Activated CD8-positive, alpha-beta T cell treated with anti-CD3 and anti-CD28 coated beads for 36 hours (primary cell): ENCODE data around the gene TTLL5. TPM values are rescaled to one million over a fixed set of nuclear protein-coding genes. Genes with fewer than 3 reads are reported as not detected.
"Not testable (repeated sequence)": the region's sequence is repeated elsewhere in the genome, so short reads cannot be mapped to it uniquely, and the experiment has no call there.

ENCODE experiments used
- ATAC-seq: fragments of 200-7000 bp; cut with Tn5 transposase; one replicate; pipeline ENCODE4 v1.10.0; 2021; ENCODE audit warnings: mild to moderate bottlenecking, moderate library complexity
- CTCF ChIA-PET: fragments of 350-600 bp; sonication (Branson Sonifier 250); formaldehyde crosslinking; loops from one replicate; lab custom pipeline; 2021; ENCODE audit warnings: antibody characterized with exemption; lab: Charles Lee
- POLR2A ChIA-PET: fragments of 350-600 bp; sonication (Branson Sonifier 250); formaldehyde crosslinking; loops from one replicate; lab custom pipeline; 2021; ENCODE audit warnings: antibody characterized with exemption; lab: Charles Lee
- DNase-seq: peaks from one replicate; pipeline ENCODE4 v3.0.0-alpha.2; 2020
- H3K27ac Mint-ChIP-seq: one replicate; pipeline ENCODE4 v1.8.0; 2021; ENCODE audit warnings: mild to moderate bottlenecking, mixed read lengths
- H3K27me3 Mint-ChIP-seq: one replicate; pipeline ENCODE4 v1.8.0; 2021; ENCODE audit warnings: mixed read lengths
- H3K36me3 Mint-ChIP-seq: one replicate; pipeline ENCODE4 v1.8.0; 2021; ENCODE audit warnings: low read depth, mixed read lengths
- H3K4me1 Mint-ChIP-seq: one replicate; pipeline ENCODE4 v1.8.0; 2021; ENCODE audit warnings: low read depth, mixed read lengths
- H3K4me3 Mint-ChIP-seq: one replicate; pipeline ENCODE4 v1.8.0; 2021; ENCODE audit warnings: mild to moderate bottlenecking, moderate library complexity, mixed read lengths
- H3K9me3 Mint-ChIP-seq: one replicate; pipeline ENCODE4 v1.8.0; 2021; ENCODE audit warnings: mixed read lengths
- intact Hi-C: fragments of 100-400 bp; cut with micrococcal nuclease; formaldehyde crosslinking; loops from one replicate; pipeline ENCODE4 v1.10.0; 2022
- total RNA-seq, 2 experiments: library from RNA; stranded (reverse); gene quantifications; one replicate each; pipeline ENCODE4 v1.2.3, GENCODE V29; 2021
- TF ChIP-seq, protein P1 (sequence below): fragments of 200-600 bp; IDR thresholded peaks from one replicate; pipeline ENCODE4 v1.8.0; 2022; ENCODE audit warnings: antibody characterized with exemption, mild to moderate bottlenecking

TTLL5 gene
- total RNA-seq, 2 experiments from 2014 or later, result 23.6 to 27.2 TPM

DNA sequence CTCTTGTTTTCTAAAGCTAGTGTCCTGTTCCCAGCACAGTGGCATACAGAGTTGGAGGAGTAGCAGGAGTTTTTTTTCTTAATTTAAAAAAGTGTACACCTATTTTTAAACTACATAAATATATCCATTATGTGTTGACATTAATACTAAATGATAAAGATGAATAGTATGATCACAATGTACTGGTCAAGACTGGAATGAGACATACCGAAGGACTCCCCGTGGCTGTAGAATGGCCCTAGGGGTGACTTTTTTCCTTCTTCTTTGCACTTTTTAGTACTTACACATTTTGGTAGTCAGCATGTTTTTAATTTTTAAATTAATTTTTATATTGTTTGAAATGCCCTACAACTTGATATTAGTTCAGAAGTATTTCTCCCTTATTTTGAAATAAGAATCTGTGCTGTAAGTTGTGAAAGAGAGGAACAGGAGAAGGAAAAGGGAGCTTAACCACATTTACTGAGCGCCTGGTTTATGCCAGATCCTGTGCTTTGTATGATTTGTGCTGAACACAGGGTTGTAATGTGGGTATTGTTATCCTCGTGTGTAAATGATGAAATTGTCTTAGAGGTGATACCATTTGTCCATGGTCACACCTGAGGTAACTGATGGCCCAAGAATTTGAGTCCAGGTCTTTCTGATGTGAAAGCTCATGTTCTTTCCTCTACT lies 184.2 kb downstream of the TTLL5 start:
- ChIA-PET POLR2A (no interaction called here), CTCF (interaction anchor here (1.1 kb wide), 1 partner anchor 61 kb away, joined by 4 read pairs; no protein-coding TSS in a partner anchor)
- DNase-seq (no peak), ATAC-seq (no peak)
- no peak overlapping the region for H3K4me3 Mint-ChIP-seq
- H3K4me1 Mint-ChIP-seq, result peaks cover 2% of the 10 kb centered on the region
- TF ChIP-seq, protein P1, sequence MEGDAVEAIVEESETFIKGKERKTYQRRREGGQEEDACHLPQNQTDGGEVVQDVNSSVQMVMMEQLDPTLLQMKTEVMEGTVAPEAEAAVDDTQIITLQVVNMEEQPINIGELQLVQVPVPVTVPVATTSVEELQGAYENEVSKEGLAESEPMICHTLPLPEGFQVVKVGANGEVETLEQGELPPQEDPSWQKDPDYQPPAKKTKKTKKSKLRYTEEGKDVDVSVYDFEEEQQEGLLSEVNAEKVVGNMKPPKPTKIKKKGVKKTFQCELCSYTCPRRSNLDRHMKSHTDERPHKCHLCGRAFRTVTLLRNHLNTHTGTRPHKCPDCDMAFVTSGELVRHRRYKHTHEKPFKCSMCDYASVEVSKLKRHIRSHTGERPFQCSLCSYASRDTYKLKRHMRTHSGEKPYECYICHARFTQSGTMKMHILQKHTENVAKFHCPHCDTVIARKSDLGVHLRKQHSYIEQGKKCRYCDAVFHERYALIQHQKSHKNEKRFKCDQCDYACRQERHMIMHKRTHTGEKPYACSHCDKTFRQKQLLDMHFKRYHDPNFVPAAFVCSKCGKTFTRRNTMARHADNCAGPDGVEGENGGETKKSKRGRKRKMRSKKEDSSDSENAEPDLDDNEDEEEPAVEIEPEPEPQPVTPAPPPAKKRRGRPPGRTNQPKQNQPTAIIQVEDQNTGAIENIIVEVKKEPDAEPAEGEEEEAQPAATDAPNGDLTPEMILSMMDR, result no peak
- H3K36me3 Mint-ChIP-seq, result peaks cover 1% of the 10 kb centered on the region
- H3K9me3 Mint-ChIP-seq, result no peaks in the 10 kb centered on the region
- intact Hi-C loops, result no loop called here
- no peaks in the 10 kb centered on the region for H3K27me3 Mint-ChIP-seq
- H3K27ac Mint-ChIP-seq, result no peak overlapping the region

DNA sequence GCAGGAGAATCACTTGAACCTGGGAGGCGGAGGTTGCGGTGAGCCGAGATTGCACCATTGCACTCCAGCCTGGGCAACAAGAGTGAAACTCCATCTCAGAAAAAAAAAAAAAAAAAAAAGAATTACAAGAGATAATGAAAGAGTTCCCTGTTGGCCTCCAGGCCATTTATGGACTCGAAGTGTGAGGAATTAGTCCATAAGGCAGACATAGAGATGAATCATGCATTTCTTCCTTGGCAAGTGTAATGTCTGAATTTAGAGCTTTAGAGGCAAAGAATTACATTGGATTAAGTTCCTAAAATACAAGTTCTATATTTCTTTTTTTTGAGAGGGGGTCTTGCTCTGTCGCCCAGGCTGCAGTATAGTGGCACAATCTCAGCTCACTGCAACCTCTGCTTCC lies 185.6 kb downstream of the TTLL5 start:
- H3K4me3 Mint-ChIP-seq, POLR2A ChIA-PET, H3K27me3 Mint-ChIP-seq, intact Hi-C loops, DNase-seq, ATAC-seq, CTCF ChIA-PET, H3K4me1 Mint-ChIP-seq, H3K27ac Mint-ChIP-seq, H3K9me3 Mint-ChIP-seq, H3K36me3 Mint-ChIP-seq: not testable (repeated sequence)

DNA sequence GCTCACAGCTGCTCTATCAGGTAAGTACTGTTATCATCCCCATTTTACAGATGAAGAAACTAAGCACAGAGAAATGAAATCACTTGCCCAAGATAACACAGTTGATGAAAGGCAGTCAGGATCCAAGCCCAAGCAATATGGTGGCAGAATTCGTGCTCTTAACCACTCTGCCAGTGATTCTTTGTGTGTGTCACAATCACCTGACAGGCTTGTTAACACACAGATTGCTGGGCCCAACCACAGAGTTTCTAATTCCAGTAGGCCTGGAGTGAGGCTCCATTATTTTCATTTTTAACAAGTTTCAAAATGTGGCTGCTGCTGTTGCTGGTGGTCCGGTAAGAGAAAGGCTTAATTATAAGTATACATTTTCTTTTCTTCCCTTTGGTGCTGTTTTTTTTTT lies 186.5 kb downstream of the TTLL5 start:
- H3K4me3 Mint-ChIP-seq, result no peak overlapping the region
- intact Hi-C loops, result no loop called here
- no peaks in the 10 kb centered on the region for H3K4me1 Mint-ChIP-seq
- H3K27me3 Mint-ChIP-seq, result no peaks in the 10 kb centered on the region
- CTCF ChIA-PET, result no interaction called here
- H3K27ac Mint-ChIP-seq, result no peak overlapping the region
- no peak for ATAC-seq
- H3K9me3 Mint-ChIP-seq, result no peaks in the 10 kb centered on the region
- no peaks in the 10 kb centered on the region for H3K36me3 Mint-ChIP-seq
- POLR2A ChIA-PET, result no interaction called here
- TF ChIP-seq, protein P1, result no peak
- DNase-seq, result no peak

DNA sequence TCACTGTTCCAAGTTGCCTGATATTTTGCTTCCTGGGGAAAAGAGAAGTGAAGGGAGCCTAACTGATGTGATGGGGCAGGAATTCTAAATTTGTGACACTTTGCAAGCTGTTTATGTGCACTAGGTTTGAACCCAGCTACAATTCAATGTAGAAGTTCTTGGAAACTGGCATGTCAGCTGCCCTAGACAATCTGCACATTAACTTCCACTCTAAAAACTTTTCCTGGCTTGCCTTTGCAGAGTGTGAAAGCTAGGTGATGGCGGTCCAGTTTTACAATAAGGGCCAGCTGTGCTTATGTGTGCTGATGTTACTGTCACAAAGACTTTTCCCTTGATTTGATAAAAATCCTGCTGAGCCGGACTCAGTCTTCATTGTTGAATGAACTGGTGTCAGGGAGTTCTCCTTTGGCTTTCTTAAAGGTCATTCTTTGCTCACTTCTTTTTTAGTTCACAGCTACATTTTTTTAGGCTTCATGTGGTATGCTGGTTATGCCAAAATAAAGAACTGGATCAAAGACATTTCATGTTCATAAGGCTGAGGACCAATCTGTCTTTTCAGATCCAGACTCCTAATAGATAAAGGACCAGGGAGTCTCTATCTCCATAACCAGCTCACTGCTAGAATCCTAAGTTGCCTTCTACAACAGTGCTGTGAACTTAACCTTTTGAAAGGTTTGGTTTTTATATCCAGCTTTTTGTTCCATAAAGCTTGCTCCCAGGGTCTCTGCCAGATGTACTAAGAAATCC lies 187.3 kb downstream of the TTLL5 start:
- Mint-ChIP-seq H3K36me3 (no peaks in the 10 kb centered on the region), H3K27ac (no peak overlapping the region), H3K4me3 (no peak overlapping the region), H3K4me1 (no peaks in the 10 kb centered on the region), H3K27me3 (no peaks in the 10 kb centered on the region), H3K9me3 (no peaks in the 10 kb centered on the region)
- ATAC-seq (no peak), DNase-seq (no peak)
- POLR2A ChIA-PET, result no interaction called here
- intact Hi-C loops, result no loop called here
- CTCF ChIA-PET, result interaction anchor here (1.0 kb wide), 1 partner anchor 130 kb away, joined by 3 read pairs; no protein-coding TSS in a partner anchor
- TF ChIP-seq, protein P1, result no peak

DNA sequence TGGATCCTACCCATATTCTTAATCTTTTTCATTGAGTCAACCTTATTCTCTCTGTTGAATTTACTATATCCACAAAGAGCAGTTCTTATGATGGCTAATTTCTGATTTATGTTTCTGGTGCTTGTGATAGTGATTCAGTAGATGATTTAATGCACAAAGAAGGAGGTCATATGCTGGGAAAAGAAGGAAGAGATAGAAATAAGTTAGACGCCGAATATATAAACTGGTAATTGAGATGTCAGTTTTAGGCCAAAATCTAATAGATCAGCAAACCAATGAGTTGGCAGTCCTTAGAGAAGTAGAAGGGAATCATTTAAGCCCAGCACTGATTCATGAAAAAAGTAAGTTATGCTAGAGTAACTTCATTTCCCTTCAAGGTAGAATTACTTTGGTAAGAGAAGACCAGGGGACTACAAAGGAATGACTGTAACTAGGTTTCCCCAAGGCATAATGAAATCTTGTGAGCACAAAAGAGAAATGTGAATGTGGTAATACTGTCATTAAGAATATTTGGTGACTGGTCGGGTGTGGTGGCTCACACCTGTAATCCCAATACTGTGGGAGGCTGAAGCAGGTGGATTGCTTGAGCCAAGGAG lies 188.4 kb downstream of the TTLL5 start:
- H3K4me1 Mint-ChIP-seq, result no peaks in the 10 kb centered on the region
- no peak for DNase-seq
- H3K27ac Mint-ChIP-seq, result no peak overlapping the region
- no peak for ATAC-seq
- TF ChIP-seq, protein P1, result no peak
- H3K36me3 Mint-ChIP-seq, result peaks cover 2% of the 10 kb centered on the region
- CTCF ChIA-PET, result interaction anchor here (1.0 kb wide), 1 partner anchor 129 kb away, joined by 3 read pairs; no protein-coding TSS in a partner anchor
- POLR2A ChIA-PET, result no interaction called here
- H3K4me3 Mint-ChIP-seq, result no peak overlapping the region
- intact Hi-C loops, result no loop called here
- no peaks in the 10 kb centered on the region for H3K9me3 Mint-ChIP-seq
- no peaks in the 10 kb centered on the region for H3K27me3 Mint-ChIP-seq
